ENCODE results near the gene RNF123.

The RNF123 gene

GRCh38 chr3:49689046-49689907 is at the start of gene RNF123, which contains the start of gene MST1:
Gene RNF123 (plus strand): TSS chr3:49689557. CDS start chr3:49691166, 1,609 bp downstream.
Gene MST1 (minus strand): TSS chr3:49689474. CDS start chr3:49688691, 783 bp downstream.
- peak; percentile 90 for DNase-seq (ENCODE audit: low spot score)

DNA sequence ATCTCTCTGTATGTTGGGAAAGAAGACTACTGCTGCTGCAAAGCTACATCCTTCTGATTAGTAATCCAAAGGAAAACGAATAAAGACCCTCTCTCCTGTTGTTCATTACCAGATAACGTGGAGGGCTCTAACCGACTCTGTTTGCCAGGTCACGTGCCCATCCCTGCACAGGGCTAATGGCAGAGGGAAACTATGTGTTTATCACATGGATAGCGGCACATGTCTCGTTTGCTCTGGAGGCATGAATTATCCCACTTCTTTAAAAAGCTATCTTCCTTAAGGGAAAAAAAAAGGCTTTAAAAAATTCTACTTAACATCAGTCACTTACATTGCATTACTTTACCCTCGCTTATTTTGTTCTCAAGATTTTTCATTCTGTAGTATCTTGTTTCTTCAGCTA is 48.1 kb upstream of the RNF123 start:
- no peak for DNase-seq (ENCODE audit: low spot score)

DNA sequence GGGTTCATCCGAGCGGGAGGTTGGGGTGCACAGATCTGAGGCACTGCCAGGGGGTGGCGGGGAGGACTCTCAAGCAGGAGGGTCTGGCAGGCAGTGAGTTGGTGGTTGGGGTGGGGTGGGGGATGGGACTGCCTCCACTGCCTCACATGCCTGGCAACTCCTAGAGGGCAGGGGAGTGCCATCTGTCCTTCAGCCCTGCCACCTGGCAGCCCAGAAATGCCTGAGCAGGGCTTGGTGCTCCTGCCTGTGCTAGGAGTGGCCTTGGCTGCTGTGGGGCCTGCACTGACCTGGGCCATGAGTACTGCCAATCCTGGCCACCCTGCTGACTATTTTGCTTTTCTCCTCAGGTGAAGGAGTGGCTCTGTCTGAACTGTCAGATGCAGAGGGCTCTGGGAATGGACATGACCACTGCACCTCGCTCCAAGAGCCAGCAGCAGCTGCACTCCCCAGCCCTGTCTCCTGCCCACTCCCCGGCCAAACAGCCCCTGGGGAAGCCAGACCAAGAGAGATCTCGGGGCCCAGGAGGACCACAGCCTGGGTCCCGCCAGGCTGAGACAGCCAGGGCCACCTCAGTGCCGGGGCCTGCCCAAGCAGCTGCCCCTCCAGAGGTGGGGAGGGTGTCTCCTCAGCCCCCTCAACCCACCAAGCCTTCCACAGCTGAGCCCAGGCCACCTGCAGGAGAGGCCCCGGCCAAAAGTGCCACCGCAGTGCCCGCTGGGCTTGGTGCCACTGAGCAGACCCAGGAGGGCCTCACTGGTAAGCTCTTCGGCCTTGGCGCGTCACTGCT is 47.2 kb upstream of the RNF123 start:
- DNase-seq (ENCODE audit: low spot score) = no peak

DNA sequence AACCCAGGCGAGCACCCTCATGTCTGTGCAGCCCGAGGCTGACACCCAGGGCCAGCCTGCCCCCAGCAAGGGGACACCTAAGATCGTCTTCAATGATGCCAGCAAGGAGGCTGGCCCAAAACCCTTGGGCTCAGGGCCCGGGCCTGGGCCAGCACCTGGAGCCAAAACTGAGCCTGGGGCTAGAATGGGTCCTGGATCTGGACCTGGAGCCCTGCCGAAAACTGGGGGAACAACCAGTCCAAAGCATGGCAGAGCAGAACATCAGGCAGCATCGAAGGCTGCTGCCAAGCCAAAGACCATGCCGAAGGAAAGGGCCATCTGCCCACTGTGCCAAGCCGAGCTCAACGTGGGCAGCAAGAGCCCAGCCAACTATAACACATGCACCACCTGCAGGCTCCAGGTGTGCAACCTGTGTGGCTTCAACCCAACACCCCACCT is 46.6 kb upstream of the RNF123 start:
- no peak for DNase-seq (ENCODE audit: low spot score)

GRCh38 chr3:49644684-49645083 is 44.7 kb upstream of the RNF123 start:
- DNase-seq (ENCODE audit: low spot score) = no peak

- no peak for DNase-seq (ENCODE audit: low spot score)
Observed at GRCh38 chr3:49646236-49646635, 43.1 kb upstream of the RNF123 start.

- no peak for DNase-seq (ENCODE audit: low spot score)
Observed at GRCh38 chr3:49647741-49648140, 41.6 kb upstream of the RNF123 start.

DNA sequence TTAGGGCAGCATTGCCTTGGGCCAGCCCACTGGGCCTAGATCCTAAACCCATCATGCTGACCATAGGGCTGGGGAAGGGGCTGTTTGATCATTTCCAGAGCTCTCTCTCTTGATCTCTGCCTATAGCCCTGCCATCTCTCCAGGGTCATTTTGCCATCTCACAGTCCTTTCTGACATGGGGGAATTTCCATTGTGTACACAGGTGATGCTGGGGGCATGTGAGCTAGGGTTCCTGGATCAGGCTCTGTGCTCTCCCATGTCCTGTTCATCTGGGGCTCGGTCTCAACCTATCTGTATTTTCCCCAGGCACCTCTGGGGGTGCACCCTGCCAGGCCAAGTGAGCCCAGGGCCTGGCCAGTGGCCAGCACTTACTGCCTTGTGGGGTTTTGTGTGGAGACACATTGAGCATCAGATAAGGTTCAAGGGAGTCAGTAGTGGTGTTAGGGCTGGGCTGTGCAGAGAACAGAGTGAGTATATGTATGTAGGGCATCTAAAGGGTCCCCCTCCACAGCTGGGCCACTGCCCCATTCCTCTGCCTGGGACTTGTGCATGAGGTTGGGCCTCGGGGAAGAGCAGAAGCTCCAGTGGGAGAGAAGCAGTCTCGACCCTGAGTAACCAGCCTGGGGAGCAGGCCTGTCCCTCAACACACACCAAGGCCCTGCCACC is 40.9 kb upstream of the RNF123 start:
- DNase-seq (ENCODE audit: low spot score) = no peak

DNA sequence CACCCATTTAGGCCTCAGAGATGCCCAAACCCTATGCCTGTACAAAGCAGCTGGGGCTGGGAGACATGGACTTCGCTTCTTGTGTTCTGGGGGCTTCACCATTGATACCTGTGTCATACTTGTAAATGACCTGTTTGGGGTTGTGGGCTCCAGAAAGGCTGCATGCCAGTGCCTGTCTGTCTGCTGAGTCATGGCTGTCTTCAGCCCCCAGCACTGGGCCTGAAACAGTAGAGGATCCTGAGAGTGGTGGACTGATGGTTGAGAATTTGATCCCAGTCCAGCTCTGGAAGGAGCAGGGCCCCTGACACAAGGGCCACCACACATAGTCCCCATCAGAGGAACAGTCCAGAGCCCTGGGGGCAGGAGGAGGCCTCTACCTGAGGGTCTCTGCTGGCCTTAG is 39.8 kb upstream of the RNF123 start:
- DNase-seq (ENCODE audit: low spot score) = no peak

- no peak for DNase-seq (ENCODE audit: low spot score)
Observed at GRCh38 chr3:49650177-49650576, 39.2 kb upstream of the RNF123 start.

DNA sequence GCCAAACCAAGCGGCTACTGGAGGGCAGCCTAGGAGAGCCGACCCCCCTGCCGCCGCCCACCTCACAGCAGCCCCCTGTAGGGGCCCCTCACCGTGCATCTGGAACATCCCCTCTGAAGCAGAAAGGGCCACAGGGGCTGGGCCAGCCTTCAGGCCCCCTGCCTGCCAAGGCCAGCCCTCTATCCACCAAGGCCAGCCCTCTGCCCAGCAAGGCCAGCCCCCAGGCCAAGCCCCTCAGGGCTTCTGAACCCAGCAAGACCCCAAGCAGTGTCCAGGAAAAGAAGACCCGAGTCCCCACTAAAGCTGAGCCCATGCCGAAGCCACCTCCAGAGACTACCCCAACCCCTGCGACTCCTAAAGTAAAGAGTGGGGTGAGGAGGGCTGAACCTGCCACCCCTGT is 38.7 kb upstream of the RNF123 start:
- no peak for DNase-seq (ENCODE audit: low spot score)

DNA sequence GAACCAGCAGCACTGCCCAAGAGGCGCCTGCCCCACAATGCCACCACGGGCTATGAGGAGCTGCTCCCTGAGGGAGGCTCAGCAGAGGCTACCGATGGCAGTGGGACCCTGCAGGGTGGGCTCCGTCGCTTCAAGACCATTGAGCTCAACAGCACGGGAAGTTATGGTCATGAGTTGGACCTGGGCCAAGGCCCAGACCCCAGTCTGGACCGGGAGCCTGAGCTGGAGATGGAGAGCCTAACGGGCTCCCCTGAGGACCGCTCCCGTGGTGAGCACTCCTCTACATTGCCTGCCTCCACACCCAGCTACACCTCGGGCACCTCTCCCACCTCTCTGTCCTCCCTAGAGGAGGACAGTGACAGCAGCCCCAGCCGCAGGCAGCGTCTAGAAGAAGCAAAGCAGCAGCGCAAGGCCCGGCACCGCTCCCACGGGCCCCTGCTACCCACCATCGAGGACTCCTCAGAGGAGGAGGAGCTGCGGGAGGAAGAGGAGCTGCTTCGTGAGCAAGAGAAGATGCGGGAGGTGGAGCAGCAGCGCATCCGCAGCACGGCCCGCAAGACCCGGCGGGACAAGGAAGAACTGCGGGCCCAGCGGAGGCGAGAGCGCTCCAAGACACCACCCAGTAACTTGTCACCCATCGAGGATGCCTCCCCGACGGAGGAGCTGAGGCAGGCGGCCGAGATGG is 37.0 kb upstream of the RNF123 start:
- DNase-seq (ENCODE audit: low spot score) = no peak

GRCh38 chr3:49652903-49653415 is 36.4 kb upstream of the RNF123 start:
- DNase-seq (ENCODE audit: low spot score) = no peak

DNA sequence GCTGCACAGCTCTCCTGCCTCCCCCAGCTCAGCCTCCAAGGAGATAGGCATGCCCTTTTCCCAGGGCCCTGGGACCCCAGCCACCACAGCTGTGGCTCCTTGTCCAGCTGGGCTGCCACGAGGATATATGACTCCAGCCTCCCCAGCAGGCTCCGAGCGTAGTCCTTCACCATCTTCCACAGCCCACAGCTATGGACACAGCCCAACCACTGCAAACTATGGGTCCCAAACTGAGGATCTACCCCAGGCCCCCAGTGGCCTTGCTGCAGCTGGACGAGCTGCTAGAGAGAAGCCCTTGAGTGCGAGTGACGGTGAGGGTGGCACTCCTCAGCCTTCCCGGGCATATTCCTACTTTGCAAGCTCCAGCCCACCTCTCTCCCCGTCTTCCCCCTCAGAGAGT is 35.7 kb upstream of the RNF123 start:
- DNase-seq (ENCODE audit: low spot score) = no peak

DNA sequence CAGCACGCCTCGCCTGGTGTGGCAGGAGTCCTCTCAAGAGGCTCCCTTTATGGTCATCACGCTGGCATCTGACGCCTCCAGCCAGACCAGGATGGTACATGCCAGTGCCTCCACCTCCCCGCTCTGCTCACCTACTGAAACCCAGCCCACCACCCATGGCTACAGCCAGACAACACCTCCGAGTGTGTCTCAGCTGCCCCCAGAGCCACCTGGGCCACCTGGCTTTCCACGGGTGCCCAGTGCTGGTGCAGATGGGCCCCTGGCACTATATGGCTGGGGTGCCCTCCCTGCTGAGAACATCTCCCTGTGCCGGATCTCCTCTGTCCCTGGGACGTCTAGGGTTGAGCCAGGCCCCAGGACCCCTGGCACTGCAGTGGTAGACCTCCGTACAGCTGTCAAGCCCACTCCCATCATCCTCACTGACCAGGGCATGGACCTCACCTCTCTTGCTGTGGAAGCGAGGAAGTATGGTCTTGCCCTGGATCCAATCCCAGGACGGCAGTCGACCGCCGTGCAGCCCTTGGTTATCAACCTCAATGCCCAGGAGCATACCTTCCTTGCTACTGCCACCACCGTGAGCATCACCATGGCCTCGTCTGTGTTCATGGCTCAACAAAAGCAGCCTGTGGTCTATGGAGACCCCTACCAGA is 35.1 kb upstream of the RNF123 start:
- no peak for DNase-seq (ENCODE audit: low spot score)

DNA sequence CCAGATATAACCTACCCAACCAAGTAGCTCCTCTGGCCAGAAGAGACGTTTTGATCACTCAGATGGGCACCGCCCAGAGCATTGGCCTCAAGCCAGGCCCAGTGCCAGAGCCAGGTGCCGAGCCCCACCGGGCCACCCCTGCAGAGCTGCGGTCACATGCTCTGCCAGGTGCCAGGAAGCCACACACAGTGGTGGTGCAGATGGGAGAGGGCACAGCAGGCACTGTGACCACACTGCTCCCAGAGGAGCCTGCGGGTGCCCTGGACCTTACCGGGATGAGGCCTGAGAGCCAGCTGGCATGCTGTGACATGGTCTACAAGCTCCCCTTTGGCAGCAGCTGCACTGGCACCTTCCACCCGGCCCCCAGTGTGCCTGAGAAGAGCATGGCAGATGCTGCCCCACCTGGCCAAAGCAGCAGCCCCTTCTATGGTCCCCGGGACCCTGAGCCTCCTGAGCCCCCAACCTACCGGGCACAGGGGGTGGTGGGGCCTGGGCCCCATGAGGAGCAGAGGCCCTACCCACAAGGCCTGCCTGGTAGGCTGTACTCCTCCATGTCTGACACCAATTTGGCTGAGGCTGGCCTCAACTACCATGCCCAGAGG is 34.3 kb upstream of the RNF123 start:
- DNase-seq (ENCODE audit: low spot score) = no peak

GRCh38 chr3:49655731-49656285 is 33.5 kb upstream of the RNF123 start:
- no peak for DNase-seq (ENCODE audit: low spot score)

GRCh38 chr3:49656541-49657112 is 32.7 kb upstream of the RNF123 start:
- DNase-seq (ENCODE audit: low spot score) = no peak

DNA sequence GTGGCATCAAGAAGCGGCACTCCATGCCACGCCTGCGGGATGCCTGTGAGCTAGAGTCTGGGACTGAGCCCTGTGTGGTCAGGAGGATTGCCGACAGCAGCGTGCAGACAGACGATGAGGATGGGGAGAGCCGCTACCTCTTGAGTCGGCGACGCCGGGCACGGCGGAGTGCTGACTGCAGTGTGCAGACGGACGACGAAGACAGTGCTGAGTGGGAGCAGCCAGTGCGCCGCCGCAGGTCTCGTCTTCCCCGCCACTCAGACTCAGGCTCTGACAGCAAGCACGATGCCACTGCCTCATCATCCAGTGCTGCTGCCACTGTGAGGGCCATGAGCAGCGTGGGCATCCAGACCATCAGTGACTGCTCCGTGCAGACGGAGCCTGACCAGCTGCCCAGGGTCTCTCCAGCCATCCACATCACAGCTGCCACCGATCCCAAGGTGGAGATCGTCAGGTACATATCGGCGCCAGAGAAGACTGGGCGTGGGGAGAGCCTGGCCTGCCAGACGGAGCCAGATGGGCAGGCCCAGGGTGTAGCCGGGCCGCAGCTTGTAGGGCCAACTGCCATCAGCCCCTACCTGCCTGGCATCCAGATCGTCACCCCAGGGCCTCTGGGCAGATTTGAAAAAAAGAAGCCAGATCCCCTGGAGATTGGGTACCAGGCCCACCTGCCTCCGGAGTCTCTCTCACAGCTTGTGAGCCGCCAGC is 32.0 kb upstream of the RNF123 start:
- DNase-seq (ENCODE audit: low spot score) = no peak
